Liver (tissue), 3 donors: ENCODE data around the gene TTC7B.

Source experiments
- EGR1 ChIP-seq, 2 donors: IDR thresholded peaks; 2 replicates each; pipeline ENCODE4 v1.6.1; 2016 to 2018; ENCODE audit warnings: antibody characterized with exemption in 2 of 2, low read depth in 2 of 2
- GABPA ChIP-seq, 2 donors: IDR thresholded peaks in 1 of 2; conservative IDR thresholded peaks in 1 of 2; 2 replicates each; pipeline ENCODE4 v1.6.1; 2016; ENCODE audit warnings: antibody characterized with exemption in 2 of 2, mild to moderate bottlenecking in 1 of 2, moderate library complexity in 1 of 2
- RAD21 ChIP-seq, 2 donors: IDR thresholded peaks; 2 replicates each; pipeline ENCODE4 v1.6.1; 2016; ENCODE audit warnings: antibody characterized with exemption in 2 of 2, mild to moderate bottlenecking in 2 of 2
- SP1 ChIP-seq: IDR thresholded peaks from 2 replicates; pipeline ENCODE4 v1.6.1; 2018; ENCODE audit warnings: antibody characterized with exemption, mild to moderate bottlenecking
- YY1 ChIP-seq: IDR thresholded peaks from 2 replicates; pipeline ENCODE4 v1.6.1; 2016; ENCODE audit warnings: antibody characterized with exemption, mild to moderate bottlenecking
- TF ChIP-seq, protein P1 (sequence below): IDR thresholded peaks from 2 replicates; pipeline ENCODE4 v1.6.1; 2016; ENCODE audit warnings: antibody characterized with exemption, mild to moderate bottlenecking
- TF ChIP-seq, protein P2 (sequence below): fragments of 150-350 bp; IDR thresholded peaks from 2 replicates; pipeline ENCODE4 v1.5.1; 2017; ENCODE audit warnings: improper control_type of control experiment, low read depth, low read length; ENCODE audit not compliant: missing input control
- TF ChIP-seq, protein P3 (sequence below): IDR thresholded peaks from 2 replicates; pipeline ENCODE4 v1.6.1; 2016; ENCODE audit warnings: antibody characterized with exemption
- donor health status: healthy.
- donor health status: healthy.

DNA sequence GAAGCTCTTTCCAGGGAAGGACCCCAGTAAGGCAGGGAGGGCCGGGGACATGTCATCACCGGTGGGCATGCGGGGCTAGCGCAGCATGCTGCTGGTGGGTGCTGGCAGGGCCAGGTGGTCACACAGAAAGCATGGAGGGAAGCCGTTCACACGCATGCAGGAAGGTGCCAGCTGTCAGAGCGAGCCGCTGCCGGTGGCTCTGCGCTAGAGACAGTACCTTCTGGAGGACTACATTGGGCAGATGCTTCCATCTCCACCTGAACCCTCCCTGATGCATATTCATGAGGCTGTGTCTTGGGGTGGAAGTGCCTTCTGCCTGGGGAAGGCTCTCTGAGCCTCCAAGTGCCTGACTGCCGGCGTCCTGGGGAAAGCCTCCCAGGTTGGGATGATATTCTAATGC lies 215.6 kb downstream of the TTC7B start:
- TF ChIP-seq, protein P1, sequence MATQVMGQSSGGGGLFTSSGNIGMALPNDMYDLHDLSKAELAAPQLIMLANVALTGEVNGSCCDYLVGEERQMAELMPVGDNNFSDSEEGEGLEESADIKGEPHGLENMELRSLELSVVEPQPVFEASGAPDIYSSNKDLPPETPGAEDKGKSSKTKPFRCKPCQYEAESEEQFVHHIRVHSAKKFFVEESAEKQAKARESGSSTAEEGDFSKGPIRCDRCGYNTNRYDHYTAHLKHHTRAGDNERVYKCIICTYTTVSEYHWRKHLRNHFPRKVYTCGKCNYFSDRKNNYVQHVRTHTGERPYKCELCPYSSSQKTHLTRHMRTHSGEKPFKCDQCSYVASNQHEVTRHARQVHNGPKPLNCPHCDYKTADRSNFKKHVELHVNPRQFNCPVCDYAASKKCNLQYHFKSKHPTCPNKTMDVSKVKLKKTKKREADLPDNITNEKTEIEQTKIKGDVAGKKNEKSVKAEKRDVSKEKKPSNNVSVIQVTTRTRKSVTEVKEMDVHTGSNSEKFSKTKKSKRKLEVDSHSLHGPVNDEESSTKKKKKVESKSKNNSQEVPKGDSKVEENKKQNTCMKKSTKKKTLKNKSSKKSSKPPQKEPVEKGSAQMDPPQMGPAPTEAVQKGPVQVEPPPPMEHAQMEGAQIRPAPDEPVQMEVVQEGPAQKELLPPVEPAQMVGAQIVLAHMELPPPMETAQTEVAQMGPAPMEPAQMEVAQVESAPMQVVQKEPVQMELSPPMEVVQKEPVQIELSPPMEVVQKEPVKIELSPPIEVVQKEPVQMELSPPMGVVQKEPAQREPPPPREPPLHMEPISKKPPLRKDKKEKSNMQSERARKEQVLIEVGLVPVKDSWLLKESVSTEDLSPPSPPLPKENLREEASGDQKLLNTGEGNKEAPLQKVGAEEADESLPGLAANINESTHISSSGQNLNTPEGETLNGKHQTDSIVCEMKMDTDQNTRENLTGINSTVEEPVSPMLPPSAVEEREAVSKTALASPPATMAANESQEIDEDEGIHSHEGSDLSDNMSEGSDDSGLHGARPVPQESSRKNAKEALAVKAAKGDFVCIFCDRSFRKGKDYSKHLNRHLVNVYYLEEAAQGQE = no peak
- TF ChIP-seq, protein P2, sequence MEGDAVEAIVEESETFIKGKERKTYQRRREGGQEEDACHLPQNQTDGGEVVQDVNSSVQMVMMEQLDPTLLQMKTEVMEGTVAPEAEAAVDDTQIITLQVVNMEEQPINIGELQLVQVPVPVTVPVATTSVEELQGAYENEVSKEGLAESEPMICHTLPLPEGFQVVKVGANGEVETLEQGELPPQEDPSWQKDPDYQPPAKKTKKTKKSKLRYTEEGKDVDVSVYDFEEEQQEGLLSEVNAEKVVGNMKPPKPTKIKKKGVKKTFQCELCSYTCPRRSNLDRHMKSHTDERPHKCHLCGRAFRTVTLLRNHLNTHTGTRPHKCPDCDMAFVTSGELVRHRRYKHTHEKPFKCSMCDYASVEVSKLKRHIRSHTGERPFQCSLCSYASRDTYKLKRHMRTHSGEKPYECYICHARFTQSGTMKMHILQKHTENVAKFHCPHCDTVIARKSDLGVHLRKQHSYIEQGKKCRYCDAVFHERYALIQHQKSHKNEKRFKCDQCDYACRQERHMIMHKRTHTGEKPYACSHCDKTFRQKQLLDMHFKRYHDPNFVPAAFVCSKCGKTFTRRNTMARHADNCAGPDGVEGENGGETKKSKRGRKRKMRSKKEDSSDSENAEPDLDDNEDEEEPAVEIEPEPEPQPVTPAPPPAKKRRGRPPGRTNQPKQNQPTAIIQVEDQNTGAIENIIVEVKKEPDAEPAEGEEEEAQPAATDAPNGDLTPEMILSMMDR = no peak
- TF ChIP-seq, protein P3, sequence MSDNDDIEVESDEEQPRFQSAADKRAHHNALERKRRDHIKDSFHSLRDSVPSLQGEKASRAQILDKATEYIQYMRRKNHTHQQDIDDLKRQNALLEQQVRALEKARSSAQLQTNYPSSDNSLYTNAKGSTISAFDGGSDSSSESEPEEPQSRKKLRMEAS = no peak
- TF ChIP-seq SP1 (no peak), GABPA (IDR thresholded peaks at IDR 0.05 in 1 of 2, conservative IDR thresholded peaks at IDR 0.05 in 1 of 2) (no peak), YY1 (no peak), EGR1 (IDR thresholded peaks at IDR 0.05; ENCODE audit: low read depth in 2 of 2) (no peak), RAD21 (IDR thresholded peaks at IDR 0.05) (no peak)
